HL-60 (cell line): ENCODE data around the gene DDIT3.

Experiments used
- TF ChIP-seq, protein P1 (sequence below): IDR thresholded peaks from one replicate; pipeline ENCODE4 v1.5.1; 2011; ENCODE audit warnings: low read length, control low read depth, inconsistent platforms; ENCODE audit not compliant: insufficient read depth
- TF ChIP-seq, protein P2 (sequence below): IDR thresholded peaks from 2 replicates; pipeline ENCODE4 v1.6.1; 2012; ENCODE audit warnings: low read depth; ENCODE audit not compliant: insufficient replicate concordance

- TF ChIP-seq, protein P1, sequence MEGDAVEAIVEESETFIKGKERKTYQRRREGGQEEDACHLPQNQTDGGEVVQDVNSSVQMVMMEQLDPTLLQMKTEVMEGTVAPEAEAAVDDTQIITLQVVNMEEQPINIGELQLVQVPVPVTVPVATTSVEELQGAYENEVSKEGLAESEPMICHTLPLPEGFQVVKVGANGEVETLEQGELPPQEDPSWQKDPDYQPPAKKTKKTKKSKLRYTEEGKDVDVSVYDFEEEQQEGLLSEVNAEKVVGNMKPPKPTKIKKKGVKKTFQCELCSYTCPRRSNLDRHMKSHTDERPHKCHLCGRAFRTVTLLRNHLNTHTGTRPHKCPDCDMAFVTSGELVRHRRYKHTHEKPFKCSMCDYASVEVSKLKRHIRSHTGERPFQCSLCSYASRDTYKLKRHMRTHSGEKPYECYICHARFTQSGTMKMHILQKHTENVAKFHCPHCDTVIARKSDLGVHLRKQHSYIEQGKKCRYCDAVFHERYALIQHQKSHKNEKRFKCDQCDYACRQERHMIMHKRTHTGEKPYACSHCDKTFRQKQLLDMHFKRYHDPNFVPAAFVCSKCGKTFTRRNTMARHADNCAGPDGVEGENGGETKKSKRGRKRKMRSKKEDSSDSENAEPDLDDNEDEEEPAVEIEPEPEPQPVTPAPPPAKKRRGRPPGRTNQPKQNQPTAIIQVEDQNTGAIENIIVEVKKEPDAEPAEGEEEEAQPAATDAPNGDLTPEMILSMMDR: no peak
- TF ChIP-seq, protein P2, sequence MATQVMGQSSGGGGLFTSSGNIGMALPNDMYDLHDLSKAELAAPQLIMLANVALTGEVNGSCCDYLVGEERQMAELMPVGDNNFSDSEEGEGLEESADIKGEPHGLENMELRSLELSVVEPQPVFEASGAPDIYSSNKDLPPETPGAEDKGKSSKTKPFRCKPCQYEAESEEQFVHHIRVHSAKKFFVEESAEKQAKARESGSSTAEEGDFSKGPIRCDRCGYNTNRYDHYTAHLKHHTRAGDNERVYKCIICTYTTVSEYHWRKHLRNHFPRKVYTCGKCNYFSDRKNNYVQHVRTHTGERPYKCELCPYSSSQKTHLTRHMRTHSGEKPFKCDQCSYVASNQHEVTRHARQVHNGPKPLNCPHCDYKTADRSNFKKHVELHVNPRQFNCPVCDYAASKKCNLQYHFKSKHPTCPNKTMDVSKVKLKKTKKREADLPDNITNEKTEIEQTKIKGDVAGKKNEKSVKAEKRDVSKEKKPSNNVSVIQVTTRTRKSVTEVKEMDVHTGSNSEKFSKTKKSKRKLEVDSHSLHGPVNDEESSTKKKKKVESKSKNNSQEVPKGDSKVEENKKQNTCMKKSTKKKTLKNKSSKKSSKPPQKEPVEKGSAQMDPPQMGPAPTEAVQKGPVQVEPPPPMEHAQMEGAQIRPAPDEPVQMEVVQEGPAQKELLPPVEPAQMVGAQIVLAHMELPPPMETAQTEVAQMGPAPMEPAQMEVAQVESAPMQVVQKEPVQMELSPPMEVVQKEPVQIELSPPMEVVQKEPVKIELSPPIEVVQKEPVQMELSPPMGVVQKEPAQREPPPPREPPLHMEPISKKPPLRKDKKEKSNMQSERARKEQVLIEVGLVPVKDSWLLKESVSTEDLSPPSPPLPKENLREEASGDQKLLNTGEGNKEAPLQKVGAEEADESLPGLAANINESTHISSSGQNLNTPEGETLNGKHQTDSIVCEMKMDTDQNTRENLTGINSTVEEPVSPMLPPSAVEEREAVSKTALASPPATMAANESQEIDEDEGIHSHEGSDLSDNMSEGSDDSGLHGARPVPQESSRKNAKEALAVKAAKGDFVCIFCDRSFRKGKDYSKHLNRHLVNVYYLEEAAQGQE: no peak
Observed at GRCh38 chr12:57488402-57489156, 31.7 kb downstream of the DDIT3 start.
